GM18951 (cell line): ENCODE data around the gene ZNF19.

Source experiments
- POLR2A ChIP-seq: IDR thresholded peaks from 4 replicates; pipeline ENCODE4 v1.6.1; 2011; ENCODE audit warnings: mild to moderate bottlenecking; ENCODE audit not compliant: insufficient read length, insufficient read depth; ENCODE audit errors: extremely low read depth
- in situ Hi-C: fragments of 300-500 bp; cut with MboI; formaldehyde crosslinking; loops from one replicate; pipeline ENCODE4 v1.12.0; 2022; ENCODE audit warnings: low sequenced_read_pairs, mixed read lengths, inconsistent platforms; ENCODE audit not compliant: unreplicated experiment

ZNF19 gene

GRCh38 chr16:71441348-71442050 is 47.6 kb downstream of the ZNF19 start:
- in situ Hi-C loops, result no loop called here
- TF ChIP-seq POLR2A, result no peak

- in situ Hi-C loops, result no loop called here
- no peak for TF ChIP-seq POLR2A
Observed at GRCh38 chr16:71440669-71441347, 48.3 kb downstream of the ZNF19 start.

GRCh38 chr16:71439523-71439922 is 49.6 kb downstream of the ZNF19 start:
- in situ Hi-C loops, result no loop called here
- TF ChIP-seq POLR2A, result no peak

- in situ Hi-C loops, result no loop called here
- TF ChIP-seq POLR2A, result no peak
Observed at GRCh38 chr16:71436473-71436872, 52.7 kb downstream of the ZNF19 start.

- in situ Hi-C loops, result no loop called here
Observed at GRCh38 chr16:71432906-71433305, 56.2 kb downstream of the ZNF19 start.

GRCh38 chr16:71431991-71432390 is 57.1 kb downstream of the ZNF19 start:
- no peak for TF ChIP-seq POLR2A
- in situ Hi-C loops, result no loop called here

More at GRCh38 chr16:71432906-71433305, 56.2 kb downstream of the ZNF19 start:
- TF ChIP-seq POLR2A, result no peak

GRCh38 chr16:71431176-71431575 is 57.9 kb downstream of the ZNF19 start:
- in situ Hi-C loops, result no loop called here
- no peak for TF ChIP-seq POLR2A

- TF ChIP-seq POLR2A, result no peak
- in situ Hi-C loops, result no loop called here
Observed at GRCh38 chr16:71430744-71431143, 58.4 kb downstream of the ZNF19 start.

GRCh38 chr16:71429581-71429980 is 59.5 kb downstream of the ZNF19 start:
- TF ChIP-seq POLR2A, result no peak
- in situ Hi-C loops, result no loop called here

GRCh38 chr16:71428883-71429282 is 60.2 kb downstream of the ZNF19 start:
- in situ Hi-C loops, result no loop called here
- no peak for TF ChIP-seq POLR2A

- TF ChIP-seq POLR2A, result no peak
- in situ Hi-C loops, result no loop called here
Observed at GRCh38 chr16:71428385-71428784, 60.7 kb downstream of the ZNF19 start.

GRCh38 chr16:71426880-71427615 is 62.1 kb downstream of the ZNF19 start:
- TF ChIP-seq POLR2A, result no peak
- in situ Hi-C loops, result no loop called here

GRCh38 chr16:71426069-71426879 is 62.9 kb downstream of the ZNF19 start:
- no peak for TF ChIP-seq POLR2A
- in situ Hi-C loops, result no loop called here
